Gastroesophageal sphincter (tissue), 4 donors: ENCODE measurements around the gene MET. TPM values are rescaled to one million over a fixed set of nuclear protein-coding genes. Genes with fewer than 3 reads are reported as not detected.

ENCODE experiments used
- ATAC-seq: fragments of 150-250 bp; one replicate; pipeline ENCODE4 v1.9.1; 2016; ENCODE audit warnings: mild to moderate bottlenecking, moderate library complexity
- H3K27ac ChIP-seq, 4 donors: fragments of 200-600 bp; sonication (generic) in 3 of 4; 1 replicate in 3 of 4; 2 replicates in 1 of 4; pipeline ENCODE4 v1.5.1; 2016 to 2019
- H3K27me3 ChIP-seq: fragments of 200-600 bp; sonication (generic); one replicate; pipeline ENCODE4 v1.5.1; 2019
- H3K36me3 ChIP-seq, 2 donors: fragments of 200-600 bp; sonication (generic); one replicate each; pipeline ENCODE4 v1.5.1; 2019; ENCODE audit warnings: control low read depth in 1 of 2
- H3K4me1 ChIP-seq, 3 donors: fragments of 200-600 bp; sonication (generic); 1 replicate in 2 of 3; 2 replicates in 1 of 3; pipeline ENCODE4 v1.5.1; 2016 to 2019; ENCODE audit warnings: control low read depth in 2 of 3
- H3K4me3 ChIP-seq, 2 donors: fragments of 200-600 bp; sonication (generic); one replicate each; pipeline ENCODE4 v1.5.1; 2019; ENCODE audit warnings: mild to moderate bottlenecking in 1 of 2, moderate library complexity in 1 of 2
- H3K9me3 ChIP-seq, 3 donors: fragments of 200-600 bp; sonication (generic); one replicate each; pipeline ENCODE4 v1.5.1; 2017 to 2019; ENCODE audit warnings: control low read depth in 2 of 3
- CTCF ChIP-seq, 4 experiments: fragments of 200-600 bp in 2 of 4; fragments of 450-650 bp in 2 of 4; sonication (generic) in 1 of 4; IDR thresholded peaks; one replicate each; pipeline ENCODE4 v1.5.1; 2017 to 2019; ENCODE audit warnings: antibody characterized with exemption in 4 of 4, mild to moderate bottlenecking in 2 of 4, moderate library complexity in 2 of 4
- EP300 ChIP-seq: sonication (generic); formaldehyde crosslinking; IDR thresholded peaks from one replicate; pipeline ENCODE4 v1.6.1; 2017; ENCODE audit warnings: antibody characterized with exemption, mild to moderate bottlenecking
- POLR2A ChIP-seq, 2 donors: fragments of 450-650 bp; IDR thresholded peaks; one replicate each; pipeline ENCODE4 v1.6.1; 2017; ENCODE audit warnings: antibody characterized with exemption in 2 of 2, mild to moderate bottlenecking in 2 of 2, moderate library complexity in 1 of 2
- POLR2AphosphoS5 ChIP-seq: sonication (generic); formaldehyde crosslinking; IDR thresholded peaks from one replicate; pipeline ENCODE4 v1.6.1; 2017; ENCODE audit warnings: antibody characterized with exemption
- WGBS, 2 donors: methylation state at CpG; one replicate each; pipeline ENCODE4 v1.1.5; 2018; ENCODE audit warnings: low coverage in 1 of 2; 5-methylcytosine and 5-hydroxymethylcytosine counted together
- total RNA-seq, 4 donors: library from RNA; depleted of rRNA; stranded (reverse); fragments of >200 nt; gene quantifications; one replicate each; pipeline ENCODE4 v1.1.0, GENCODE V29; 2016

The MET gene
- total RNA-seq, 4 donors from 2014 or later, result 5.8 to 27.2 (median 21.3) TPM

GRCh38 chr7:116780966-116781365 is 109.0 kb downstream of the MET start:
- TF ChIP-seq EP300, result no peak
- no peak for TF ChIP-seq POLR2A (IDR thresholded peaks at IDR 0.05)
- ATAC-seq, result no peak
- 13% methylated on average over 1 of the region's 1 CpG; no CpG with 5 or more reads in 1 of the 2 donors for WGBS, 2 donors
- no peaks in the 10 kb centered on the region for H3K27me3 ChIP-seq
- no peaks in the 10 kb centered on the region for H3K36me3 ChIP-seq
- H3K4me3 ChIP-seq, result no peak overlapping the region
- no peak overlapping the region for H3K27ac ChIP-seq
- H3K9me3 ChIP-seq, result no peaks in the 10 kb centered on the region
- peaks cover 0 to 17% (median 2%) of the 10 kb centered on the region in 3 donors for H3K4me1 ChIP-seq

DNA sequence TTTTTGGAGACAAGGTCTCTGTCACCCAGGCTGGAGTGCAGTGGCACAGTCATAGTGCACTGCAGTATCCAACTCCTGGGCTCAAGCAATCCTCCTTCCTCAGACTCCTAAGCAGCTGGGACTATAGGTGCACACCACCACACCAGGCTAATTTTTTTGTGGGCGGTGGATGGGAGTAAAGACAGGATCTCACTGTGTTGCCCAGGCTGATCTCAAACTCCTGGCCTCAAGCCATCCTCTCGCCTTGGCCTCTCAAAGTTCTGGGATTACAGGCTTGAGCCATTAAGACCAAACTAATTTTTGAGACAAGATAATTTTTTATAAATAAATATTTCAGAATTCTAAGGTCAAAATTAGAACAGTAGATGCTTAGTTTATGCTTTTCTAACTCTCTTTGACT is 109.6 kb downstream of the MET start:
- Histone ChIP-seq H3K9me3 (no peaks in the 10 kb centered on the region), H3K36me3 (no peaks in the 10 kb centered on the region), H3K27ac (no peak overlapping the region), H3K4me3 (no peak overlapping the region), H3K4me1 (peaks cover 0 to 17% (median 2%) of the 10 kb centered on the region in 3 donors), H3K27me3 (no peaks in the 10 kb centered on the region)
- 88 to 100% methylated on average over 1 to 2 of the region's 2 CpGs for WGBS, 2 donors
- TF ChIP-seq POLR2A (IDR thresholded peaks at IDR 0.05), result no peak
- TF ChIP-seq POLR2AphosphoS5, result no peak
- TF ChIP-seq EP300, result no peak
- TF ChIP-seq CTCF (IDR thresholded peaks at IDR 0.05), result no peak
- ATAC-seq, result no peak

- Histone ChIP-seq H3K27me3 (no peaks in the 10 kb centered on the region), H3K36me3 (no peaks in the 10 kb centered on the region), H3K4me3 (no peak overlapping the region), H3K9me3 (no peaks in the 10 kb centered on the region), H3K27ac (no peak overlapping the region), H3K4me1 (peaks cover 0 to 17% (median 2%) of the 10 kb centered on the region in 3 donors)
- TF ChIP-seq POLR2A (IDR thresholded peaks at IDR 0.05) (no peak), POLR2AphosphoS5 (no peak), EP300 (no peak), CTCF (IDR thresholded peaks at IDR 0.05) (no peak)
- ATAC-seq, result no peak
- WGBS, 2 donors, result 33 to 57% methylated on average over 1 of the region's 1 CpG
Observed at GRCh38 chr7:116782177-116782711, 110.2 kb downstream of the MET start.

DNA sequence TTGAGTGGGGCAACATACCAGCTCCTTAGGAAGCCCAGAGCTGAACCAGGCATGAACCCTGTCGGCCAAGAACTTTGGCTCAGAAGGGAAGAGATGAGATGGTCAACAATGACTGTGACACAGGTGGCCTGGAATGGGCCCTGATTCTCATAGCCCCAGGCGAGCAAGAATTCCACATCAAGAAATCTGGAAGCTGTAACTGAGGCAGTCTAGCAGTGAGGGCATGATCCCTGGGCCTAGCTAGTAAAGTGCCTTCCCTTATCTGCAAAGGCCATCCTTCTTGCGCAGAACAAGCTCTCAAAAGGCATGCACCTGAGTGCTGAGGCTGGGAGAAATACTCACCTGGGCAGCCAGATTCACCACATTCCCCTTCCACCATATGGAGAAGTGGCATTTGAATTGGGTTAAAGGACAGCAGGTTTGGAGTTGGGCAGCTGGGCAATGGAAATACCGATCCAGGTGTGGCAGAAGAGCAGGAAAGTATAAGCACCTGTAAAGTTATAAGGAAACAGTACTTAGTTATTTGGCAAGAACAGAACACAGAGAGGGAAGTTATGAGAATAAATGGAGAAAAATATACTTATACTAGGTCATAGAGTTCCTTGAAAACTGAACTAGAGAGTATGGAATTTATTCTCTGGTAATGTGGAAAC is 111.8 kb downstream of the MET start:
- 87 to 100% methylated on average over 1 of the region's 4 CpGs for WGBS, 2 donors
- TF ChIP-seq POLR2AphosphoS5, result no peak
- TF ChIP-seq CTCF (IDR thresholded peaks at IDR 0.05), result no peak
- no peak for TF ChIP-seq EP300
- no peak for TF ChIP-seq POLR2A (IDR thresholded peaks at IDR 0.05)

DNA sequence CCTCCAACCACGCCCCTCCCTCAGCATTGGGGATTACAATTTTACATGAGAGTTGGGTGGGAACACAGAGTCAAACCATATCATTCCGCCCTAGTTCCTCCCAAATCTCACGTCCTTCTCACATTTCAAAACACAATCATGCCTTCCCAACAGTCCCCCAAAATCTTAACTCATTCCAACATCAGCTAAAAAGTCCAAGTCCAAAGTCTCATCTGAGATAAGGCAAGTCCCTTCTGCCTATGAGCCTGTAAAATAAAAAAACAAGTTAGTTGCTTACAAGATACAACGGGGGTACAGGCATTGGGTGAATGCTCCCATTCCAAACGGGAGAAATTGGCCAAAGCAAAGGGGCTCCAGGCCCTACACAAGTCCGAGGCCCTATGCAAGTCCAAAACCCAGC is 112.7 kb downstream of the MET start:
- Histone ChIP-seq H3K36me3 (no peaks in the 10 kb centered on the region), H3K27me3 (no peaks in the 10 kb centered on the region), H3K4me3 (no peak overlapping the region), H3K27ac (no peak overlapping the region), H3K9me3 (no peaks in the 10 kb centered on the region), H3K4me1 (peaks cover 0 to 6% (median 0%) of the 10 kb centered on the region in 3 donors)
- no peak for ATAC-seq
- 92 to 98% methylated on average over 5 to 6 of the region's 6 CpGs for WGBS, 2 donors
- TF ChIP-seq CTCF (IDR thresholded peaks at IDR 0.05) (no peak), POLR2AphosphoS5 (no peak), EP300 (no peak)

More for the DNA sequence above, 111.8 kb downstream of the MET start:
- Histone ChIP-seq H3K36me3 (no peaks in the 10 kb centered on the region), H3K27ac (no peak overlapping the region), H3K27me3 (no peaks in the 10 kb centered on the region), H3K9me3 (no peaks in the 10 kb centered on the region), H3K4me1 (peaks cover 0 to 6% (median 0%) of the 10 kb centered on the region in 3 donors), H3K4me3 (no peak overlapping the region)
- ATAC-seq, result no peak
